DND-41 (cell line): ENCODE data around the gene MYCN.

Experiments
- CTCF ChIP-seq: IDR thresholded peaks from 2 replicates; pipeline ENCODE4 v1.5.1; 2012; ENCODE audit warnings: borderline replicate concordance, low read length, moderate library complexity, mild to moderate bottlenecking; ENCODE audit not compliant: poor library complexity, severe bottlenecking; ENCODE audit errors: extremely low read depth
- EZH2 ChIP-seq: IDR thresholded peaks from 3 replicates; pipeline ENCODE4 v1.6.1; 2012; ENCODE audit warnings: borderline replicate concordance, low read depth, mild to moderate bottlenecking, moderate library complexity, low read length, inconsistent platforms; ENCODE audit not compliant: severe bottlenecking

- no peak for TF ChIP-seq EZH2
- no peak for TF ChIP-seq CTCF
These were observed 50.9 kb downstream of the MYCN start for GRCh38 chr2:15991231-15991630.
